Measurements from ENCODE around the gene SIRPG.
A peak's percentile ranks its signal among the peaks of the same experiment; 100 is the strongest.
"Not testable (repeated sequence)": the region's sequence is repeated elsewhere in the genome, so short reads cannot be mapped to it uniquely, and the experiment has no call there.

SIRPG gene

DNA sequence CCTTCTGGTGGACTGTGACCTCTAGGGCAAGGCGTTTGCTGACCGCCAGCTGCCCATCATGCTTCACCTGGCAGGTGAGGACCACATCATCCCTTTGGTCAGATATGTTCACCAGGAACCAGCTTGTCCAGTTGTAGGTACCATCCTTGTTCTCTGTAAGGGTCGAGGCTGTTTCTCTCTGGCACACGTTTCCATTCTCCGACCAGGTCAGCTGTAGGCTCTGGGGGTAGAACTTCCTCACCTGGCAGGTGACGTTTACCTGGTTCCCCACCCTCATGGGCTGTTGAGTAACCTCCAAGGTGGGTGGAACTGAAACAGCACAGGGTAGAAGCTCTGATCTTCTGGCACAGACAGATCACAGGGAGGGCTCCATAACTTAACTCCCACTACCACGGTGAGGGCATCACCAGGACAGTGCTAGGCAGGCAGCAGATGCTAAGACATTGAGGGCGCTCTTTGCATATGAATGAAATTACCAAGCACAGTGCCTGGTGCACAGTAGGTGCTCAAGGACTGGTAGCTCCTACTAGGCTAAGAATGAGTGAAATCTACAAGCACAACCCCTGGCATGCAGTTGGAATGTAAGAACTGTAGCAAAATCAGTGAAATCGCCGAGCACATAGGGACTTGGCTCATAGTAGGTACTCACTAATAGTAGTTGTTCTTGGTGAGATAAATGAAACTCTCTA lies 22.1 kb downstream of the SIRPG start:
- DNase-seq: no peak

DNA sequence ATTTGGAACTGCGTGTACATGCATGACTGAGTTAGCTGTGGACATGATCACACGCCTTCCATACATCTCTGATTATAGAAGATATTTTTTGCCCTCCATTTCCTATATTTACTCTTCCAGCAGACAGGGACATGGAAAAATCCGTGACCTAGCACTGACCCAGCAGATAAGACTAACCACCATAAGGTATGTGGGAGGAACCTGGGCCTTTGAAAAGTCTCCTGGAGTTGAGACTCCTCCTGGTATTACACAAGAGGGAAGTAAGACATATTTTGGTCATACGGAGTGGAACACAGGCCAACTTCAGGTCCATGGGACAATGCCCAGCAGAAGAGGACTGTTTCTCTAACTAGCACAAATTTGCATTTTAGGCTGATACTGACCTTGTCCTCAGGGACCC lies 24.0 kb downstream of the SIRPG start:
- no peak for DNase-seq

GRCh38 chr20:1632178-1632577 lies 25.4 kb downstream of the SIRPG start:
- peak; percentile 49 for DNase-seq

DNA sequence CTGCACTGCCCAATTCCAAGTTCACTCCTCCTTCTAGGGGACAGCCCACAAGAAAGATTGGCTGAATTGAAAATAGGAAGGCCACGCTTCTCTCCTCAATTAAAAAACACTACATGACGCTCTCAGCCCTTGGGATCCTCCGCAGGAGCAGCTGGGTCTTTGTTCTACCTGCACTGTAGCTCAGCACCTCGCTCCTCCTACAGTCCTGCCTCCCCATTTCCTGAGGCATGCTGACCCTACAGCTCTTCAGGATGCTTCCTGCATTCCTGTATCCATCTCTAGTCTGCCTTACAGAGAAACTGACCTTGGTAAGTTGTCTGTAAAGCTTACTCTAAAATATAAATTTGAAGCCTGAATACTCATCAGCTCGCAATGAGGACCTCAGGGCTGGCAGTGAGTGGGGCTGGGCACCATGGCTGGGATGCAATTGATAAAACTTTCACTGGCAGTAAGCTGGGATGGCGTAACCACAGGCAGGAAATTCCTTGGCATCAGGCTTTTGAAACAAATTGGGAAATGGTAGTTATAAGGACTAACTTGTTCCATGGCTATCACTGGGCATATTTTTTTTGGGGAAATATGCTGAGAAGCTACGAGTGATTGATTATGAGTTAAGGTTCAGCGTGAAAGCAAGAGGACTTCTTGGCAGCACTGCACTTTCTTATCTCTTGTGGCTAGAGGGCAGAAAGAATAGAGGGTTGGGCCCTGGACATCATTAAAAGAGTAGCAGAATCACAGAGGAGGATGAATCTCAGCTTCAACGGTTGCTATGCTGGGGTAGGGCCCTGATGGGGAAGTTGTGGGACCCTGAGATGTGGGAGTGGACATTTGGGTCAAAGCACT lies 26.0 kb downstream of the SIRPG start:
- DNase-seq: no peak

GRCh38 chr20:1630186-1630585 lies 27.4 kb downstream of the SIRPG start:
- DNase-seq: no peak

GRCh38 chr20:1629321-1629720 lies 28.3 kb downstream of the SIRPG start:
- DNase-seq: no peak

DNA sequence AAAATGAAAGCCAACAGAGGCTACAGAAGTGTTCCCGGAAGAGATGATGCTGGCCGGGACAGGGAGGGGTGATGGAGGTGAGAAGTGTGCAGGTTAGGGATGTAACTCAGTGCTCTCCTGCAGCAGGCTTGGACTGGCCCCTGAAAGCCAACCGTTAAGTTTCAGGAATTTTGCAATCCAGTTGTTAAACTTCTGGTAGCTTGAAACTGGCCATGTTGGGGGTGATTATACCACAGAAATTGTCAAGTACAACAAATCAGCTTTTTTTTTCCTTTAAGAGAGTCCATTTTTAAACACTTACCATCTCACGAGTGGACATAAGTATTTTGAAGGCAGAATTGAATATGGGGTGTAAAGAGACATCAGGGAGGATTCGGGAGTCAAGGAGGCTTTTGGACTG lies 29.0 kb downstream of the SIRPG start:
- no peak for DNase-seq

DNA sequence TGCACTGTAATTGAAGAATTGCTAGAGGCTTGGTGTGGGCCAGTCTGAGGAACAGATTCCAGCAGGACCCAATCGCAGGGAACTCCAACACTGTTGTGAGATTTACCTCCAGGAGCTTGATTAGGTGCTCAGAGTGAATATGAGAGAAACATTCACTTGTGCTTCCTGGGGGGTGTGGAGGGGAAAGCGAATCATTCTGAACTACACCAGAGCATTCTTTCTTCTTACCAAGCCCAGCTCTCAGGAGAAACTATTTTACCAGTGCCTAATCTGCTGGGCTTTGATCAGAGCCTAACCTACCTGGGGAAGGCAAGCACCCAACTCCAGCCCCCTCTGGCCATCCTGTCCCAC lies 30.4 kb downstream of the SIRPG start:
- DNase-seq: no peak

DNA sequence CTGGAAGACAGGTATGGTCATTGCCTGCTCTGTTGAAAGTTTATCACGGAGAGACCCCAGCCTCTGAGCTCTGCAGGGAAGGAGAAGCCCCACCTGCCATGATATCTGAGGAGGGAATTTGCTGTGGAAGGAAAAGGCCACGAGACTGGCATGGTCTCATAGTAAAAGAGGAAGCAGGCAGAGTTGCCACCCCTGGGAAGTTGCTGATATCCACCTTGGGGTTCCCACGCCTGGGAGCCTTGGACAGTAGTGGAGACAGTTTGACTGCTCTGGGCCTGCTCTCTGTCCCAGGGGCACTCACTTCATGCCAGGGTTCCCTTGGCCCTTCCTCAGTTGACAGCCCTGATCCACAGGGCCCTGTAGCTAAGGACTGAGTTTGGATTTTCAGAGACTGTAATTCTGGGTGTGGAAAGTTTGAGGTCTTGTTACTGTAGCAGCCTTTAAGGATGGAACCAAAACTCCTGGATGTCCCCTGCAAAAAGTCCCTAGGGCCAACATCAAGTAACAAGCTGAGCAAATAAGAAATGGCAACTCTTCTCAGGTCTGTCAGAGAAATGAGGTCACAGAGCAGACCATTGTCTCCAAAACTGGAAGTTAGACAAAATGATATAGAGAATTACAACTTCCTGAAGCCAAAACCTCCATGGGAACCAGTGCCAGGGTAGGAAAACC lies 30.9 kb downstream of the SIRPG start:
- no peak for DNase-seq

DNA sequence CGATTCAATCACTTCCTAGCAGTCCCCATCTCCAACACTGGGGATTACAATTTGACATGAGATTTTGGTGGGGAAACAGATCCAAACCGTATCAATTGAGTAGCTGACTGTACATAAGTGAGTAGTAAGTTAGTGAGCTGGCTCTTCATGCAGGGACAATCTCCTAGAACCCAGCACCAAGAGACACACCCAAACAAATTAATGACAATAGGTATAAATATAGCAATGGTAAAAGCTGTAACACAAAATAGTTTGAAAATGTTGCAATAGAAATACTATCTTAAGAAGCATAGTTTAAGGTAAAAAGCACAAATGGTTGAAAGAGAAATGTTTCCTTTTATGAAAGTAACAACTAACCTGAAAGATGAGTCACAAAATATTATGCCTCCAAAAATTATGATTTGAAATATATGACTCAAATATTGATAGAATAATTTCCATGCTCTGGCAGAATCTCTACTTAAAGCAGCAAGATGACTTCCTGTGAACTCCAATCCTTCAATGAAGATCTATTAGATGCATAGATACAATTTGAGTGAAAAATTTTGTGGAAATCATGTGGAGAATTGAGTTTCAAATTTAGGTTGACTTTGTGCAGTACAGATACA lies 32.4 kb downstream of the SIRPG start:
- no peak for DNase-seq

DNA sequence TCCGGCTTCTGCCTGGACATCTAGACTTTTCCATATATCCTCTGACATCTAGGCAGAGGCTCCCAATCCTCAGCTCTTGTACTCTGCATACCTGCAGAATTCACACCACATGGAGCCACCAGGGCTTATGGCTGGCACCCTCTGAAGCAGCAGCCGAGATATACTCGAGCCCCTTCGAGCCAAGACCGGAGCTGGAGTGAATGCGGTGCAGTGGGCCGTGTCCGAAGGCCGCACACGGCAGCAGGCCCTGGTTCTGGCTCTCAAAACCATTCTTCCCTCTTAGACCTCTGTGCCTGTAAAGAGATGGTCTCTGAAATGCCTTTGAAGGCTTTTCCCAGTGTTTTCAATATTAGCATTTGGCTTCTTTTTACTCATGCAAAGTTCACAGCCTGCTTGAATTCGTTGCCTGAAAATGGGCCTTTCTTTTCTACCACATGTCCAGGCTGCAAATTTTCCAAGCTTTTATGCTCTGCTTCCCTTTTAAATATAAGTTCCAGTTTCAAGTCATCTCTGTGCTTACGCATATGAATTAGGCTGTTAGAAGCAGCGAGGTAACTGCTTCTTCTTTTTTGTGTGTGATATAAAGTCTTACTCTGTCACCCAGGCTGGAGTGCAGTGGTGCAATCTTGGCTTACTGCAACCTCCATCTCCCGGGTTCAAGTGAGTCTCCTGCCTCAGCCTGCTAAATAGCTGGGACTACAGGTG lies 33.9 kb downstream of the SIRPG start:
- no peak for DNase-seq

- DNase-seq: peak; percentile 31
Observed at GRCh38 chr20:1622450-1622849, 35.1 kb downstream of the SIRPG start.

GRCh38 chr20:1621316-1621715 lies 36.3 kb downstream of the SIRPG start:
- no peak for DNase-seq

- DNase-seq: peak; percentile 24
Observed at GRCh38 chr20:1619861-1620444, 37.6 kb downstream of the SIRPG start, which contains the start of gene SIRPB1. Gene SIRPB1 (minus strand): TSS chr20:1620009. CDS start chr20:1619944, 65 bp downstream.

DNA sequence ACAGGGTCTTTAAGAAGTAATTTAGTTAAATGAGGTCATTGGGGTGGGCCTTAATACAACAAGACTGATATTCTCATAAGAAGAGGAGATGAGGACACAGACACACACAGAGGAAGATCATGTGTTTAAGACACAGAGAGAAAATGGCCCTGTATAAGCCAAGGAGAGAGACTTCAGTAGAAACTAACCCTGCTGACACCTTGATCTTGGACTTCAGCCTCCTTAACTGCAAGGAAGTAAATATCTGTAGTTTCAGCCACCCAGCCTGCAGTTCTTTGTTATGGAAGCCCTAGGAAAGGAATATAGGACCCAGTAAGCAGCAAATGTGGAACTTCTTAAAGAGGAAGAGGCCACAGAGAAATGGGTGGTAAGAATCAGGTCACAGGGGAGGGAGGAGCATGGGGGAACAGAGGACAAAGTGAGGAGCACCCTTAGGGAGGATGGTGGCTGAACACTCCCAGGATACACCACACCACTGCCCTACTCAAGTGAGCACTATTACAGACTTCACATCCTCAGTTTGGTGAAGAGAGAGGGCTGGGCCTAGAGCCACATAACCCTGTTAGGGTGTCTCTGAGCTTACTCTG lies 38.5 kb downstream of the SIRPG start:
- DNase-seq: no peak

- DNase-seq: no peak
Observed at GRCh38 chr20:1618479-1618878, 39.1 kb downstream of the SIRPG start.

DNA sequence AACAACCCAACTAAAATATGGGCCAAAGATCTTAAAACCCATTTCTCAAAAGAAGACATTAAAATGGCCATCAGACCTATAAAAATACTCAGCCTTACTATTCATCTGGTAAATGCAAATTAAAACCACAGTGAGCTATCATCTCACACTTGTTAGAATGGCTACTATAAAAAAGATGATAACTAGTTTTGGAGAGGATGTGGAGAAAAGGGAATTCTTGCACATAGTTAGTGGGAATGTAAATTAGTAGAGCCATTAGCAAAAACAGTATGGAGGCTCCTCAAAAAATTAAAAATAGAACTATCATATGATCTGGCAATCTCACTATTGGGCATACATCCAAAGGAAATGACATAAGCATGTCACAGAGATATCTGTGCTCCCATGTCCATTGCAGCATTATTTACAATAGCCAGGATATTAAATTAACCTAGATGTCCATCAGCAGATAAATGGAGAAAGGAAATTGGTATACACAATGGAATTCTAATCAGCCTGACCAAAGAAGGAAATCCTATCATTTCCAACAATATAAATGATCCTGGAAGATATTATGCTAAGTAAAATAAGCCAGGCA lies 40.6 kb downstream of the SIRPG start:
- DNase-seq: no peak

- not testable (repeated sequence) for DNase-seq
Observed at GRCh38 chr20:1610404-1610803, 47.2 kb downstream of the SIRPG start.

GRCh38 chr20:1608678-1609347 lies 48.8 kb downstream of the SIRPG start:
- DNase-seq: not testable (repeated sequence)

DNA sequence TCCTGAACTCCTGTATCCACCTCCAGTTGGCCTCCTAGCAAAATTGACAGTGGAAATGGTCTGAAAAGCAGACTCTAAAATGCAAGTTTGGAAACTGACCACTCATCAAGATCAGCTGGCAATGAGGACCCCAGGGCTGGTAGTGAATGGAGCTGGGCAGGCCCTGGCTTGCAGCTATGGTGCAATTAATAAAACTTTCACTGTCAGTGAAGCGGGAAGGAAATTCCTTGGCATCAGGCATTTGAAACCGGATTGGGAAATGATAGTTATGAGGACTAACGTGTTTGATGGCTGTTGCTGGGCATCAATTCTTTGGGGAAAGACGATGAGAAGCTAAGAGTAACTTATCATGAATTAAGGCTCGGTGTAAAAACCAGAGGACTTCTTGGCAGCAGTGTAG lies 56.8 kb downstream of the SIRPG start:
- no peak for DNase-seq

- DNase-seq: no peak
Observed at GRCh38 chr20:1595333-1595732, 62.2 kb downstream of the SIRPG start.
